Uterus (tissue), 4 donors: ENCODE measurements around the gene SLFN14. TPM values are rescaled to one million over a fixed set of nuclear protein-coding genes. Genes with fewer than 3 reads are reported as not detected.
"Not testable (repeated sequence)": the region's sequence is repeated elsewhere in the genome, so short reads cannot be mapped to it uniquely, and the experiment has no call there.

Experiments used
- DNase-seq, 2 donors: peaks; one replicate each; pipeline ENCODE4 v3.0.0-alpha.2; 2019 to 2020
- H3K27ac ChIP-seq, 2 donors: fragments of 200-600 bp; sonication (generic); 1 replicate in 1 of 2; 2 replicates in 1 of 2; pipeline ENCODE4 v1.5.1; 2016 to 2018
- H3K27me3 ChIP-seq, 2 donors: fragments of 200-600 bp; sonication (generic); one replicate each; pipeline ENCODE4 v1.5.1; 2018 to 2019; ENCODE audit warnings: control low read depth in 1 of 2
- H3K36me3 ChIP-seq, 2 donors: fragments of 200-600 bp; sonication (generic); one replicate each; pipeline ENCODE4 v1.5.1; 2019; ENCODE audit warnings: control low read depth in 1 of 2
- H3K4me1 ChIP-seq, 2 donors: fragments of 200-600 bp; sonication (generic); one replicate each; pipeline ENCODE4 v1.5.1; 2018 to 2019; ENCODE audit warnings: control low read depth in 1 of 2
- H3K4me3 ChIP-seq, 2 donors: fragments of 200-600 bp; sonication (generic); 1 replicate in 1 of 2; 2 replicates in 1 of 2; pipeline ENCODE4 v1.5.1; 2018 to 2019; ENCODE audit warnings: mild to moderate bottlenecking in 1 of 2
- H3K9me3 ChIP-seq, 2 donors: fragments of 200-600 bp; sonication (generic); one replicate each; pipeline ENCODE4 v1.5.1; 2019; ENCODE audit warnings: control low read depth in 1 of 2
- CTCF ChIP-seq, 4 experiments: fragments of 200-600 bp in 2 of 4; fragments of 450-650 bp in 2 of 4; sonication (generic) in 2 of 4; IDR thresholded peaks; one replicate each; pipeline ENCODE4 v1.5.1; 2016 to 2019; ENCODE audit warnings: antibody characterized with exemption in 4 of 4, mild to moderate bottlenecking in 2 of 4, moderate library complexity in 1 of 4
- POLR2A ChIP-seq, 2 donors: fragments of 450-650 bp; IDR thresholded peaks; one replicate each; pipeline ENCODE4 v1.6.1; 2016; ENCODE audit warnings: antibody characterized with exemption in 2 of 2, mild to moderate bottlenecking in 1 of 2, moderate library complexity in 1 of 2
- intact Hi-C: fragments of 100-400 bp; cut with DNase I; formaldehyde crosslinking; loops from one replicate; pipeline ENCODE4 v1.15.1; 2023; ENCODE audit warnings: low total_unique reads
- small RNA-seq: library from RNA; depleted of rRNA; stranded (forward); fragments of <200 nt; gene quantifications from one replicate; pipeline ENCODE3, GENCODE V24; 2016
- total RNA-seq, 4 donors: library from RNA; depleted of rRNA in 3 of 4; stranded (reverse); fragments of >200 nt in 3 of 4; gene quantifications; one replicate each; pipeline versions ENCODE4 v1.1.0 to v1.2.4, GENCODE V29; 2014 to 2023
- donor health status: DM: yes; HTN: yes; CAD: no.

The SLFN14 gene
- total RNA-seq, 4 donors from 2014 or later, result 0.76 TPM; not detected in 3

GRCh38 chr17:35519439-35519838, 41.2 kb downstream of the SLFN14 start:
- no peaks in the 10 kb centered on the region for H3K9me3 ChIP-seq
- H3K36me3 ChIP-seq, result no peaks in the 10 kb centered on the region
- H3K4me1 ChIP-seq, result no peaks in the 10 kb centered on the region
- no peak for DNase-seq
- TF ChIP-seq POLR2A (IDR thresholded peaks at IDR 0.05), result no peak
- no peak for TF ChIP-seq CTCF (IDR thresholded peaks at IDR 0.05)
- H3K27me3 ChIP-seq, result no peaks in the 10 kb centered on the region
- no peak overlapping the region for H3K4me3 ChIP-seq
- H3K27ac ChIP-seq, result no peak overlapping the region
- intact Hi-C loops, result no loop called here

GRCh38 chr17:35518431-35518830, 42.2 kb downstream of the SLFN14 start:
- H3K27ac ChIP-seq, H3K4me3 ChIP-seq, H3K9me3 ChIP-seq, DNase-seq, intact Hi-C loops, H3K27me3 ChIP-seq, H3K4me1 ChIP-seq, H3K36me3 ChIP-seq: not testable (repeated sequence)

GRCh38 chr17:35515027-35515426, 45.6 kb downstream of the SLFN14 start:
- intact Hi-C loops, result no loop called here
- no peaks in the 10 kb centered on the region for H3K27me3 ChIP-seq

GRCh38 chr17:35514564-35514963, 46.1 kb downstream of the SLFN14 start:
- Histone ChIP-seq H3K4me1 (no peaks in the 10 kb centered on the region), H3K27ac (no peak overlapping the region), H3K27me3 (no peaks in the 10 kb centered on the region), H3K9me3 (no peaks in the 10 kb centered on the region), H3K4me3 (no peak overlapping the region), H3K36me3 (no peaks in the 10 kb centered on the region)
- TF ChIP-seq POLR2A (IDR thresholded peaks at IDR 0.05) (no peak), CTCF (IDR thresholded peaks at IDR 0.05) (no peak)
- no peak for DNase-seq
- intact Hi-C loops, result no loop called here

More at GRCh38 chr17:35515027-35515426, 45.6 kb downstream of the SLFN14 start:
- H3K9me3 ChIP-seq, result no peaks in the 10 kb centered on the region
- no peak for DNase-seq
- H3K36me3 ChIP-seq, result no peaks in the 10 kb centered on the region
- H3K27ac ChIP-seq, result no peak overlapping the region
- no peaks in the 10 kb centered on the region for H3K4me1 ChIP-seq
- H3K4me3 ChIP-seq, result no peak overlapping the region
- no peak for TF ChIP-seq POLR2A (IDR thresholded peaks at IDR 0.05)
- TF ChIP-seq CTCF (IDR thresholded peaks at IDR 0.05), result no peak

Small RNAs within 50 kb of the gene (small RNA-seq; reads per million reads assigned to genes)
- gene AC004134.1 (not detected), gene AC015911.1 (not detected), gene SNORD7 (179 reads per million, percentile 95 among the genes with 10 or more reads in this experiment)

Other genes starting within 250 kb of the SLFN14 start
- 10 to 100 TPM; 24.6 to 87.1 (median 54.8) TPM for gene SLFN11, start 187.2 kb downstream of the SLFN14 start, total RNA-seq
- 10 to 100 TPM in 2 of 4 donors, 1 to 10 TPM in 2; 6.8 to 60.4 (median 12.9) TPM for gene SLFN12, start 128.3 kb downstream of the SLFN14 start, total RNA-seq
- gene SLFN13, start 112.1 kb downstream of the SLFN14 start, total RNA-seq, result 10 to 100 TPM in 1 of 4 donors, 1 to 10 TPM in 2, under 1 TPM in 1; 0.51 to 13.7 (median 7.1) TPM
- gene SLFN12L, start 23.1 kb downstream of the SLFN14 start, total RNA-seq, result 1 to 10 TPM in 2 of 4 donors, under 1 TPM in 2; 0.55 to 2.8 (median 1.4) TPM
- 10 to 100 TPM in 1 of 4 donors, 1 to 10 TPM in 3; 5.3 to 15.9 (median 8.6) TPM for gene PEX12, start 17.8 kb upstream of the SLFN14 start, total RNA-seq
- 100 to 1,000 TPM in 1 of 4 donors, 10 to 100 TPM in 3; 40.7 to 124 (median 61.5) TPM for gene AP2B1, start 26.5 kb upstream of the SLFN14 start, total RNA-seq
- gene RASL10B, start 170.8 kb upstream of the SLFN14 start, total RNA-seq, result 1 to 10 TPM in 3 of 4 donors, under 1 TPM in 1; 0.77 to 5.6 (median 3.3) TPM
- under 1 TPM in 1 of 4 donors, not detected in 3; 0.69 TPM for gene GAS2L2, start 192.4 kb upstream of the SLFN14 start, total RNA-seq
- gene C17orf50, start 200.1 kb upstream of the SLFN14 start, total RNA-seq, result not detected
- 10 to 100 TPM in 3 of 4 donors, 1 to 10 TPM in 1; 2.9 to 58.4 (median 11.0) TPM for gene MMP28, start 234.8 kb upstream of the SLFN14 start, total RNA-seq
- 100 to 1,000 TPM in 3 of 4 donors, 10 to 100 TPM in 1; 68.5 to 167 (median 113) TPM for gene TAF15, start 248.7 kb upstream of the SLFN14 start, total RNA-seq